Stimulated activated CD8-positive, alpha-beta memory T cell treated with anti-CD3 and anti-CD28 coated beads, Interleukin-15, amount 100 ng/mL, for 24 hours (primary cell): Measurements from ENCODE around the gene TEDC1.

ENCODE experiments used
- DNase-seq: peaks from one replicate; pipeline ENCODE4 v3.0.0-alpha.2; 2020; ENCODE audit warnings: low read depth

TEDC1 gene

GRCh38 chr14:105495990-105496830 lies 5.2 kb downstream of the TEDC1 start:
- DNase-seq = no peak

- no peak for DNase-seq
Measured at GRCh38 chr14:105496831-105497591, 6.0 kb downstream of the TEDC1 start.

GRCh38 chr14:105497671-105498429 lies 6.8 kb downstream of the TEDC1 start:
- no peak for DNase-seq

- DNase-seq = no peak
Measured at GRCh38 chr14:105498430-105499255, 7.6 kb downstream of the TEDC1 start.

- DNase-seq = no peak
Measured at GRCh38 chr14:105499256-105500035, 8.4 kb downstream of the TEDC1 start.

- no peak for DNase-seq
Measured at GRCh38 chr14:105500036-105500725, 9.1 kb downstream of the TEDC1 start.

- no peak for DNase-seq
Measured at GRCh38 chr14:105500726-105501101, 9.7 kb downstream of the TEDC1 start.

- no peak for DNase-seq
Measured at GRCh38 chr14:105501504-105502291, 10.7 kb downstream of the TEDC1 start.

- no peak for DNase-seq
Measured at GRCh38 chr14:105502446-105503295, 11.6 kb downstream of the TEDC1 start.

- DNase-seq = no peak
Measured at GRCh38 chr14:105503296-105503640, 12.2 kb downstream of the TEDC1 start.

GRCh38 chr14:105503935-105504692 lies 13.1 kb downstream of the TEDC1 start:
- DNase-seq = no peak

GRCh38 chr14:105505101-105505500 lies 14.1 kb downstream of the TEDC1 start:
- no peak for DNase-seq

GRCh38 chr14:105507247-105507646 lies 16.2 kb downstream of the TEDC1 start:
- DNase-seq = no peak

- no peak for DNase-seq
Measured at GRCh38 chr14:105508069-105508468, 17.0 kb downstream of the TEDC1 start.

GRCh38 chr14:105508601-105509000 lies 17.6 kb downstream of the TEDC1 start:
- DNase-seq = no peak

GRCh38 chr14:105517096-105517495 lies 26.1 kb downstream of the TEDC1 start:
- DNase-seq = no peak

- DNase-seq = no peak
Measured at GRCh38 chr14:105519946-105520698, 29.1 kb downstream of the TEDC1 start.
